BE2C (cell line): Measurements from ENCODE around the gene SGMS1.

Experiments used
- DNase-seq: peaks from one replicate; pipeline ENCODE4 v3.0.0-alpha.2; 2020
- H3K27me3 ChIP-seq: fragments of 250-450 bp; sonication (Bioruptor Pico); 2 replicates; pipeline ENCODE4 v1.5.1; 2020; ENCODE audit warnings: mild to moderate bottlenecking
- H3K36me3 ChIP-seq: fragments of 250-450 bp; sonication (Bioruptor Pico); 2 replicates; pipeline ENCODE4 v1.5.1; 2020; ENCODE audit warnings: mild to moderate bottlenecking
- H3K4me1 ChIP-seq: fragments of 250-450 bp; sonication (Bioruptor Pico); 2 replicates; pipeline ENCODE4 v1.5.1; 2020
- H3K4me3 ChIP-seq: 2 replicates; pipeline ENCODE4 v1.5.1; 2011; ENCODE audit warnings: low read depth, low read length
- H3K9me3 ChIP-seq: fragments of 250-450 bp; sonication (Bioruptor Pico); 2 replicates; pipeline ENCODE4 v1.5.1; 2020
- CTCF ChIP-seq: IDR thresholded peaks from 2 replicates; pipeline ENCODE4 v1.5.1; 2012; ENCODE audit warnings: mild to moderate bottlenecking, low read depth, low read length

Gene SGMS1

GRCh38 chr10:50260791-50261281 lies 362.9 kb downstream of the SGMS1 start:
- no peak for DNase-seq

More at GRCh38 chr10:50260791-50261281, 362.9 kb downstream of the SGMS1 start:
- no peak for TF ChIP-seq CTCF
- no peaks in the 10 kb centered on the region for H3K9me3 ChIP-seq
- no peaks in the 10 kb centered on the region for H3K4me1 ChIP-seq
- peaks cover 3% of the 10 kb centered on the region for H3K27me3 ChIP-seq
- no peak overlapping the region for H3K4me3 ChIP-seq
- H3K36me3 ChIP-seq: no peaks in the 10 kb centered on the region
